Nucleus accumbens (tissue), 56 donors: ENCODE measurements around the gene CDC42EP2.

Source experiments
- DNase-seq, 56 donors: peaks; one replicate each; lab custom pipeline; 2025; lab: John Stamatoyannopoulos, UW

CDC42EP2 gene

DNA sequence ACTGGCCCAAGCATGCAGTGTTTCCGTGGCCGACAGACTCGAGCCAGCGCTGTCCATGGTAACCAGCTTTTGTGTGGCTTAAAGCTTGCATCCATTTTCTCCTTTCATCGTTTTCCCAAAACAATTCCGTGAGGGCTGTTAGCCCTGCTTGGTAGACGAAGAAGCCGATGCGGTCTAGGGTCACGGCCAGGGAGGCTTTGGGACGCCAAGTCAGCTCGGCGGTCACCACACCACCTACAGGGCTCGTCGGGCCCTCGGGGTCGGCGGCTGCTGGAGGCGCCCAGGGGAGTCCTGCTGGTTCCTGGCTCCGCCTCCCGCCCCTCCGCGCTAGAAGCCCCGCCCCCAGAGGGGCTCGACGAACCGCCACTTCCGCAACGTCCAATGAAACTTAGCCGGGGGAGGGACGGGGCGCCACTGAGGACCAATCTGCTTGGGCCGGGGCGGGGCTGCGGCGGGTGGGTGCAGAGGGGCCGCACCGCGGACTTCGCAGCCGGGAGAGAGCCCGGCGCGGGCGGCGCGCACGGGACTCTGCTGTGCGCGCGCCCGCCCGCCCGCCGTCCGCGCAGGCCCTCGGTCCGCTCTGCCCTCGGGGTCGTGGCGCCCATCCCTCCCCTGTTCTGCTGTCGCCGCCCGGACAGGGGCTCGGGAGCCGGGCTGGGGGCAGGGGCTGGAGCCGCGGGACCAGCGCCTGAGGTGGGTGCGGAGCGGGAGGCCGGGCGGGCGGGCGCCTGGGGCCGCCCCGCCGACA lies 39.8 kb downstream of the CDC42EP2 start, which contains the start of gene TIGD3:
TIGD3 (plus strand) TSS at position 487 of the 748 bp plus-strand sequence. CDS start 1,058 bp downstream, outside the sequence.
- DNase-seq = peak; percentile 74 to 98 (median 94)

DNA sequence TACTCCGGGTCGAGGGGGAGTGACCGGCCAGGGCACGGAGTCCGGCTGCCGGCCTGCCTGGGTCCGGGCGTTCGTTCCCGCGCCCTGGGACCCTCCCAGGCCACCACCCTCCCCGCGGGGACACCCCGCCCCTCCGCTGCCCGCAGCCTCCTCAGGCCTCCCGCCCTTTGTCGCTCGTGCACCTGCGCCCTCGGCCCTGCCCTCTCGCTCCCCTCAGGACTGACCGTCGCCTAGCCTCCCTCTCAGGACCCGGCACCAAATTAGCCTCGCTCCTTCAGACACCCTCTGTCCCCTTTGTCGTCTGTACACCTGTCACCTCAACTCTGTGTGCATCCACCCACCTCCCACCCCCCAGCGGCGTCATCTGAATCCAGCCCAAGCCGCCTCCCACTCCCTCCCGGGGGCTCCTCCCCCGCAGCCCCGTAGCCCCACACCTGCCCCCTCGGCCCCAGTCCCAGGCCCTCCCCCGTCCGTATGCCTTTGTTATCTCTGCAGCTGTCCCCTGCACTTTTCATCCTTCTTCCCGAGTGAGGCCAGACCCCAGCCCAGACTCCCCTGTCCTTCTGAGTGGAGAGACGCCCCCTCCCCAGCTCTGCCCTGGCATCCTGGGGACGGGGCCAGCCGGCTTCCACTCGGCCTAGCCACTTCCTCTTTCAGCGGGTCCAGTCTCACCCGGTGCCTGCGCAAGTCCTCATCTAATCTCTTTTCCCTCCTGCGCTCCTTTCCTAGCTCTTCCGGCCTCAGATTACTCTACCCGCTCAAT lies 40.5 kb downstream of the CDC42EP2 start:
- peak in 10 of 56 donors; percentile 16 to 65 (median 45) for DNase-seq

DNA sequence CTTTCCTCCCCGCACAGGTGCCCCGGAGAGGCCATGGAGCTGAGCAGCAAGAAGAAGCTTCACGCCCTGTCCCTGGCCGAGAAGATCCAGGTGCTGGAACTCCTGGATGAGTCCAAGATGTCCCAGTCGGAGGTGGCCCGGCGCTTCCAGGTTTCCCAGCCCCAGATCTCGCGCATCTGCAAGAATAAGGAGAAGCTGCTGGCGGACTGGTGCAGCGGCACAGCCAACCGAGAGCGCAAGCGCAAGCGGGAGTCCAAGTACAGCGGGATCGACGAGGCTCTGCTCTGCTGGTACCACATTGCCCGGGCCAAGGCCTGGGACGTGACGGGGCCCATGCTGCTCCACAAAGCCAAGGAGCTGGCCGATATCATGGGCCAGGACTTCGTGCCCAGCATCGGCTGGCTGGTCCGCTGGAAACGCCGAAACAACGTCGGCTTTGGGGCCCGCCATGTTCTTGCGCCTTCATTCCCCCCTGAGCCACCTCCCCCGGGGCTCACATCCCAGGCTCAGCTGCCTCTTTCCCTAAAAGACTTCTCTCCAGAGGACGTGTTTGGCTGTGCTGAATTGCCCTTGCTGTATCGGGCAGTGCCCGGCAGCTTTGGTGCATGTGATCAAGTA lies 41.2 kb downstream of the CDC42EP2 start:
- DNase-seq = peak in 28 of 56 donors; percentile 8 to 62 (median 32)

DNA sequence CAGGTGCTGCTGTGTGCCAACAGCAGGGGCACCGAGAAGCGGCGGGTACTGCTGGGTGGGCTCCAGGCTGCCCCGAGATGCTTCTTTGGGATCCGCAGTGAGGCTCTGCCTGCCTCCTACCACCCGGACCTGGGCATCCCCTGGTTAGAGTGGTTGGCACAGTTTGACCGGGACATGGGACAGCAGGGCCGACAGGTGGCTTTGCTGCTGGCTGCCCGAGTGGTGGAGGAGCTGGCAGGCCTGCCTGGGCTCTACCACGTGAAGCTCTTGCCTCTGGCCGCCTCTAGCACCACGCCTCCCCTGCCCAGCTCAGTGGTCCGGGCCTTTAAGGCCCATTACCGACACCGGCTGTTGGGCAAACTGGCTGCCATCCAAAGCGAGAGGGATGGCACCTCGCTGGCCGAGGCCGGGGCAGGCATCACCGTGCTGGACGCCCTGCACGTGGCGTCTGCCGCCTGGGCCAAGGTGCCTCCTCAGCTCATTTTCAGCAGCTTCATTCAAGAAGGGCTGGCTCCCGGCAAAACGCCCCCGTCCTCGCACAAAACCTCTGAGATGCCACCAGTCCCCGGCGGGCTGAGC lies 41.8 kb downstream of the CDC42EP2 start:
- DNase-seq = no peak

DNA sequence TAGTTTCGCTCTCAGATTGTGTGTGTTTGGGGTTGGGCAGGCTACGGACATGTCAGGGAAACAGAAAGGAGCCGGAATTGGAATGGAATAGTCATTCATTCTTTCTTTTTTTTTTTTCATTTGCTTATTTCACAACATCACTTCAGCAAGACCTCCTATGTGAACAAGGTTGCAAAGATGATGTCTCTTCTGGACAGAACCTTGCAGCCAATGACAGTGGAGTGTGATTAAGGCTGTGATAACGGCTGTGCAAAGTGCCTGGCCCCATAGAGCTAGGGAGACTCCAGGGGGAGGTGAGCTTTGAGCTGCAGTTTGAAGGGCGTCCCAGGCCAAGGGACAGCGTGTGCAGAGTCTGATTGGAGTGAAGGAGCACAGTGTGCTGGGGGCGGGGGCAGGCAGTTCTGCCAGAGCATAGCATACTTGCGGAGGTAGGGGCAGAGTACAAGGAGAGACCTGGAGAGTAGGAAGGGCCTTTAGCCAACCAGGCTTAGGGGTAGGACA lies 43.2 kb downstream of the CDC42EP2 start:
- DNase-seq = no peak

DNA sequence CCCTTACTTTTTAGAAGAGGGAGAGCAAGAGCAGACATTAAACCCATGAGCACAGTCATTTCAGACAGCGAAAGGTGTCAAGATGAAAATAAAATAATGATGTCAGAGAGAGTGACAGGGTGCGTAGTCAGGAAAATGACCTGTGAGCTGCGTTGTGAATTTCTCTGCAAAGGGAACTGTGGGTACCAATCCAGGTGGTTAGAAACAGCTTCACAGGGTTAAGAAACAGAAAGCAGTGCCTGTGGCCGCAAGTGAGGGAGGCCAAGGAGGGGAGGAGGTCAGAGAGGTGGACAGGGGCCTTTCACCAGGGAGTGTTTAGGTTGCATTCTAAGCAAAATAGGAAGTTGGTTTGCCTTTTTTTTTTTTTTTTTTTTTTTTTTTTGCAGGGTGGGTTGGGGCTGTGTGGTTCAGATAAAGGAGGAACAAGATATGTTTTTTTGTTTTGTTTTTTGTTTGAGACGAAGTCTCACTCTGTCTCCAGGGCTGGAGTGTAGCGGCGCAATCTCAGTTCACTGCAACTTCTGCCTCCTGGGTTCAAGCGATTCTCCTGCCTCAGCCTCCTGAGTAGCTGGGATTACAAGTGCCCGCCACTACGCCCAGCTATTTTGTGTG lies 47.8 kb downstream of the CDC42EP2 start:
- no peak for DNase-seq

DNA sequence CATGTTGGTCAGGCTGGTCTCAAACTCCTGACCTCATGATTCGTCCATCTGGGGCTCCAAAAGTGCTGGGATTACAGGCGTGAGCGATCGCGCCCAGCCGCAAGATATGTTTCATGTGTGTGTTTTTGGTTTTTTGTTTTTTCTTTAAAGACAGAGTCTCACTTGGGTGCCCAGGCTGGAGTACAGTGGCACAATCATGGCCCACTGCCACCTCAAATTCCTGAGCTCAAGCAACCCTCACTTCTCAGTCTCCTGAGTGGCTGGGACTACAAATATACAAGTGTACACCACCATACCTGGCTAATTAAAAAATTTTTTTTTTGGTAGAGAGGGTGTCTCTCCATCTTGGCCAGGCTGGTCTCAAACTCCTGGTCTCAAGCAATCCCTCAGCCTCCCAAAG lies 48.3 kb downstream of the CDC42EP2 start:
- DNase-seq = no peak

DNA sequence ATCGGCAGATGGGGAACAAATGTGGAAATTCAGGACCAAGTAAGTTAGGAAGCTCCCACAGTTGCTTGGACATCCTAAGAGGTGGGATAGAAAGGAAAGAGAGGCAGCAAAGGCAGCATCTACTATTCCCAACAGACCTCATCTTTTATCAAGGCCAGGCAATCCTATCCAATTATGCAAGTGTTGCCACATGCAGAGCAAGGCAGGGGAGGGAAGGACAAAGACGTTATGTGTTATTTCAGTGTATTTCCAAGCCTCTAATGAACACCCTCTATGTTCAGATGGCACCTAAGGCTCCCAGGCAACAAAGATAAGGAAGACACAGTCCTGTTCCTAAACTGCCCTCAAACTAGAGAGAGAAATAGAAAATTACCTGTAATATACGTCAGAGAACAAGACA lies 49.1 kb downstream of the CDC42EP2 start:
- DNase-seq = no peak

DNA sequence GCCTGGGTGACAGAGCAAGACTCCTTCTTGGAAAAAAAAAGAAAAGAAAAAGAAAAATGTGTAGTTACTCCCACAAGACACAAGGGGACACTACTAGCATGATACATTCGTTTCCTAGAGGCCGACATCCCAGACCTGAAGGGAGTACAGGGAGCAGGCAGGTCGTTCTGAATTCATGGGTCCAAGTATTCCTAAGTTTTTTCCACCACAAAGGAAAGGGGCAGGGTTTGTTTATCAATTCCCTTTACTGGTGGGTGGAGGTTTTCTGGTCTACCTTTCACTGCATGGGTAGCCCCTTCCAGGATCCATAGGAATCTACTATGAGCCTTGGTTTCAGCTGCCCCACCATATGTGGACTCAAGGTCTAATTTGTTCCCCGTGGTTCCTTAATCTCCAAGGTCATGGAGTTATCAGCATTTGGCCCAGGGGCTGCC lies 51.7 kb downstream of the CDC42EP2 start:
- DNase-seq = peak in 12 of 56 donors; percentile 6 to 54 (median 16)

DNA sequence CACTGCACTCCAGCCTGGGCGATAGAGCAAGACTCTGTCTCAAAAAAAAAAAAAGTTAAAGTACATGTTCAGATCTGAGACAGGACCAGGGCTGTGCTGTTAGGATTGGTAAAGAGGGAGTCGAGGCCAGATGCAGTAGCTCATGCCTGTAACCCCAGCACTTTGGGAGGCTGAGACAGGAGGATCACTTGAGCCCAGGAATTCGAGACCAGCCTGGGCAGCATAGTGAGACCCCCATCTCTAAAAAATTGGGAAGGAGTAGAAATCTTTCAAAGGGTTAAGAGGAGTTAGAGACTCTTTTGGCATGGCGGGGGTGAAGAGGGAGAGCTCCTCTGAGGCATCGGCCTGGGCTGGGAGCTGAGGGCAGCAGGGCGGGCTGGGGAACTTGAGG lies 56.0 kb downstream of the CDC42EP2 start:
- DNase-seq = no peak
